ENCODE data around the gene XRCC5. TPM values are rescaled to one million over a fixed set of nuclear protein-coding genes. Genes with fewer than 3 reads are reported as not detected.

XRCC5 gene
- total RNA-seq, 1 experiment from 2014 or later, result 301 TPM

DNA sequence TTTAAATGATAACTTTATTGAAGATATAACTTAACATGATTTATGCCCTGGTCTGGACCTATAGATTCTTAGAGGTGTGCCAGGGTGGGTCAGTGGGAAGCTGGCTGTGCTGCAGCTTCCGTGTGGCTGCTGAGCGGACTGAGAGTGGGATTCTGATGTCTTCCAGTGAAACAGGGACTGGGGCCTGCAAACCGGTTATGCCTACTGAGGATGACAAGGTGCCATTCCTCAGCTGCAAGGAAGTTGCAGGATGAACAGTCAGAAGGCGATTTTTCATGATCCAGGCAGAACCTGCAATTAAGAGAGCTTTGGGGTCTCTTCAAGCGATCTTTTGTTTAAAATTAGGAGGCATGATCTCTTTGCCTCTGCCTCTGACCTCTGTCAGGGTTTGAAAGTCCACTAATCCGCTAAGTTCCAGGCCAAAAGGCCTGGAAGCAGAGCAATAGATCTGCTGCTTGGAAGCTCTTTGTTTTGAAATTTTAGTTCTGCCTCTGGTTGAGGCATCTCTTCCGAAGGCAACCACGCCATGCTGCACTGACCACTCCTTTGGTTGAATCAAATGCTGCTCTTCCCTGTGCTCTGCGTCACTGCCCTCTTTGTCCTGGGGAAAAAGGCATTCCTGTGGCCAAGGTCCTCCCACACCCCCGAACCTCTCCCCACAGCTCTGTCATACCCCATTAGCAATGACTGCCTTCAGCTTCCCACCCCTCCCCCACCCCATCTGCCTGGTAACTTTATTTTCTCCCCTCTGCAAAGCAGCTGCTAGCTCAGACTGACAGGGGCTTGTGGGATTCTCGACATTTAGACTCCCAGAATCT, 25.5 kb upstream of the XRCC5 start:
- no peak for DNase-seq (ENCODE audit: extremely low read depth, low read depth)

DNA sequence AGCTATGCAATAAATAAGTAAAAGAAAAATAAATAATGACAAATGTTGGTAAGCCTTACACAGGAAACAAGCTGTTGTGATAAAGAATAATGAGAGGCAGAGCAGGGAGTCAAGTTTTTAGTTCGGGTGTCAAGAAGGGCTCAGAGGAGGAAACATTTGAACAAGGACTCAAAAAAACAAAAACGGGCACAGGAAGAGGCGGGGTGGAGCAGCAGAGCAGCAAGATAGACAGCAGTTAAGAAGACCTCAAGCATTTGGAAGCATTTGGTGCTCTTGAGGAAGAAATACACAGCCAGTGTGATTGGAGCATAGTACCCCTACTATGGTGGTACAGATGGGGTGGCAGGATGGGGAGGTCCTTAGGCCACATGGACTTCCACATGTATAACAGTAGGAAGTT, 24.6 kb upstream of the XRCC5 start:
- no peak for DNase-seq (ENCODE audit: extremely low read depth, low read depth)

DNA sequence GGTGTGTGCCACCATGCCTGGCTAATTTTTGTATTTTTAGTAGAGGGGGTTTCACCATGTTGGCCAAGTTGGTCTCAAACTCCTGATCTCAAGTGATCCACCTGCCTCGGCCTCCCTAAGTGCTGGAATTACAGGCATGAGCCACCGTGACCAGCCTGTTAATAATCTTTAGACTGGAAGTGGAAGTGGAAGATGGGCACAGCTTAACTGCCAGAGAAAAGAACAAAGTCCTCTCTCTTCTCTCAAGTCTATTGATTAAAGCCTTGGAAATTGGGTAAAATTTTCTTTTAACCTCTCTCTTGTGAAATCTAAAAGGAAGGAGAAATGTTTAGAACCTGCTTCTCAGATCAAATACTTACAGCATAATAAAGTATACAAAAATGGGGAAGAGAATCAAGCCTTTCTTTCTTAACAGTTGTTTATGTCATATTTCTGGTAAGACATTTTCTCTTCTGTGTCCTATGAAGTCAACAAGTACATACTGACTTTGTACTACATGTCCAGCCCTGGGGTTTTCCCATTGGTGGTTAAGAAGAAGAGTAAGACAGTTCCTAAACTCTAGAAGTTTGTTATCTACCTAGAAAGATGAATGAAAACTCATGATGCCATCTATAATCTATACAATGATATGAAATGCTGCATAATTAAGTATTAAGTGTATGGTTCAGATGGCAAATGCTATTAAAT, 22.8 kb upstream of the XRCC5 start:
- DNase-seq (ENCODE audit: extremely low read depth, low read depth), result no peak

DNA sequence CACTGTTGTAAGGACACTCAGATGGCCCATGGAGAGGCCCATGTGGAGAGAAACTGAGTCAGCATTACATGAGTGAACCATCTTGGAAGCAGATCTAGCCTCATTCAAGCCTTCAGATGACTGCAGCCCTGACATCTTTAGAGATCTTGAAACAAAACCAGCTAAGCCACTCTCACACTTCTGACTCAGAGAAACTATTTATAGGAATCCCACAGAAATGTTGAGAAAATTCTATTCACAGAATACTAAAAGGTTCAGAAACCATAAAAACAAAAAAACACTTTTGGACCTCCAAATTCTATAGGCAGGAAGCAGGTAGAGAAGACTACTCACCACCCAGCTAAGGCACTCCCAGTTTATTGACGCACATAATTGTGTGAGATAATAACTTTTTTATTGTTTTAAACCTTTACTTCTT, 18.8 kb upstream of the XRCC5 start:
- no peak for DNase-seq (ENCODE audit: extremely low read depth, low read depth)

DNA sequence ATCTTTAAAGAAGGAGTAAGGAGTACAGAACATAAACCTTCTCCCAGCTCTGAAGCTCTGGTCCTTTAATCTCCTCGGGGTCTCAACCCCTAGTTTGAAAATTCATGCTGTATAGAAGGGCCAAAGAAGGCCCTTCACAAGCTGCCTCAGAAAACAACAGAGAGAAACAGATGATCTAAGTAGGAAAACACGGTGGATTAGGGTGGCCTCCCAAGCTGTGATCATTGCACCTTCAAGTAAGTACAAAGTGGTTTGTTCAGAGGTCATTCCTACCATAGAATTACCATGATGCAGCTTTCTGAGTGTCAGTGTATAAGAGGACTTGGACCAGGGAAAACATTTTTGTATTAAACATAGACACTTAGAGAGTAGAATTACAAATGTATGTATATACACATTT, 16.5 kb upstream of the XRCC5 start:
- DNase-seq (ENCODE audit: extremely low read depth, low read depth), result no peak

DNA sequence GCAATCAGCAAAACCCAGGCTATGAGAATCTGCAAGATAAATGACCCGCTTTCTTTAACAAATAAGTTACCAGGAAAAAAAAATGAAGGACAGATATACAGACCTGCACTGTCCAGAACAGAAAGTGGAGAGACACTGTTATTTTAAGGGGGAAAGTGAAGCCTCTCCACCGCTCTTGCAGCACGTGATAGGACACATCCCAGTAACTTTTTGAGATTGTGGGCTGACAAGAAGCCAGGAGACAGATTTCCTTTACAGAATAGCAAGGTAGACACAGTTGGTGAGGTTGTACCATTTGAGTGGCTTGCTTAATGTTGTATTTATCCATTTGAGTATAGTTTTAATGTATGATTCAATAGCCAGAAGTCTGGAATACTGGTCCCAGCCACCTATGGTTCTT, 14.4 kb upstream of the XRCC5 start:
- DNase-seq (ENCODE audit: extremely low read depth, low read depth), result no peak

DNA sequence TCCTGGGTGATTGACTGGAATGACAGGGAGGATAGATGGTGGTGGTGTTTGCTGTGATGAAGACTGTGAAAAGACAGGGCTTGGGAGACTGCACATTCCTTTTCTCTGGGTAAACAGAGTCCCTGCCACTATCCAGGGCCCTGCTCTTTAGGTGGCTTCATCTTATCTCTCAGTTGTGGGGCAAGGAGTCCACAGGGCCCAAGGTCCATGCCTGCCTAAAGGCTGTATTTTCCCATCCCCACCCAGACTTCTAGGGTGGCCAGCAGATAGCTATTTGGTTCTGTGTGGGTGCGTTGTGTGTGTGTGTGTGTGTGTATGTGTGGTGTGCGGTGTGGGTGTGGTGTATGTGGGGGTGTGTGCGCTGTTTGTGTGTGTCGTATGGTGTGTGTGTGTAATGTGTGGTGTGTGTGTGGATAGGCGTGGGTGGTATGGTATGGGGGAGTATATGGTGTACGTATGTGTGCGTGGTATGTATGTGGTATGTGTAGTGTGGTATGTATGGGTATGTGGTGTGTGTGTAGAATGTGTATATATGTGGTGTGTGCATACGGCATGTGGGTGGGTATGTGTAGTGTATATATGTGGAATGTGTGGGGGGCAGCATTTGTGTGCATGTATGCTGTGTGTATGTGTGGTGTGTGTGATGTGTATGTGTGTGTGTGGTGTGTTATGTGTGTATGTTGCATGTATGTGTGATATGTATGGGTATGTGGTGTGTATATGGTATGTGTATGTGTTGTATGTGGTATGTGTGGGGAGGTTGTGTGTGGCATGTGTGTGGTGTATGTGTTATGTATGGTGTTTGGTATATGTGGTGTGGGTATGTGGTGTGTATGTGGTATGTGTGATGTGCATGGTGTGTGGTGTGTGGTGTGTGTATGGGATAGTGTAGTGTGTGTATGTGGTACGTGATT, 10.5 kb upstream of the XRCC5 start:
- DNase-seq (ENCODE audit: extremely low read depth, low read depth), result no peak

DNA sequence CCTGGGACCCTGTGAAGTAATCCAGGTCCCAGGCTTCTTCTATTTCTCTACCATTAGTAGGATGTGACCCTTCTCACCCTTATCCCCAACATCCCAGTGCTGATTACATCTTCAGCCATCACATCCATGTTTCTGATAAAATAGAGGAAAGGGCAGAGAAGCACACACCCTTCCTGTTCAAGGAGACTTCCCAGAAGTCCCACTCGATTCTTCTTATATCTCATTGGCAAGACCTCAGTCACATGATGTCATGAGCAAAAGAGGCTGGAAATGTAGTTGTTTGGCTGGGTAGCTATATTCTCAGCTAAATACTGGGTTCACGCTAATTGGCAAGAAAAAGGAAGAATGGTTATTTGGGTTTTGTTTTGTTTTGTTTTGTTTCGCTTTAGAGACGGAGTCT, 8.0 kb upstream of the XRCC5 start:
- no peak for DNase-seq (ENCODE audit: extremely low read depth, low read depth)

DNA sequence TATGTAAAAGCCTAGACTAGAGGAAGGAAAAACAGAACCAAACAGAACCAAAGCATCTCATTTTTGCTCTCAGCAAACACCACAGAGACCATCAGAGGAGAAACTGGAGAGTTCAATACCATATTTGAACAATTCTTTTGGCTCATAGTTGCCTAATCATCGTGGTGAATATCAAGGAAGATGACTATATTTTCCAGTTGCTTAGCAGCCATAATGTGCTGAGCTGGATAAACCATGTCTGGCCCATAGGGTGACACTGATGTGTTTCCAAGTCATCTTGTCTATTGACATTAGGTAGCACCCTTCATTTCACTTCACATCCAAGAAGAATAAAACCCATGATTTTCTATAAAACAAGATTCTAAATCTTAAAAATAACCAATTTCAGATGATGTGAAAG, 5.9 kb upstream of the XRCC5 start:
- no peak for DNase-seq (ENCODE audit: extremely low read depth, low read depth)

DNA sequence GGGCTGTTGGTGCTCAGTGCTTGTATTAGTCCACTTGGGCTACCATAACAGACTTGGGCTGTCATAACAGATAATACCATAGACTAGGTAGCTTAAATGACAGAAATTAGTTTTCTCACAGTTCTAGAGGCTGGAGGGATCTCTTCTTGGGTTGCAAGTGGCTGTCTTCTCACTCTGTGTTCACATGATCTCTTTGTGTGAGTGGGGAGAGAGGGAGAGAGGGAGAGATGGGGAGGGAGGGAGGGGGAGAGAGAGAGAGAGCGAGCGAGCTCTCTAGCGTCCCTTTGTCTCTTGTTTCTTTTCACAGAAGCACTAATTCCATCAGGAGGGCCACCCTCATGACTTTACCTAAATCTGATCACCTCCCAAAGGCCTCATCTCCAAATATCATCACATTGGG, 4.5 kb upstream of the XRCC5 start:
- no peak for DNase-seq (ENCODE audit: extremely low read depth, low read depth)

DNA sequence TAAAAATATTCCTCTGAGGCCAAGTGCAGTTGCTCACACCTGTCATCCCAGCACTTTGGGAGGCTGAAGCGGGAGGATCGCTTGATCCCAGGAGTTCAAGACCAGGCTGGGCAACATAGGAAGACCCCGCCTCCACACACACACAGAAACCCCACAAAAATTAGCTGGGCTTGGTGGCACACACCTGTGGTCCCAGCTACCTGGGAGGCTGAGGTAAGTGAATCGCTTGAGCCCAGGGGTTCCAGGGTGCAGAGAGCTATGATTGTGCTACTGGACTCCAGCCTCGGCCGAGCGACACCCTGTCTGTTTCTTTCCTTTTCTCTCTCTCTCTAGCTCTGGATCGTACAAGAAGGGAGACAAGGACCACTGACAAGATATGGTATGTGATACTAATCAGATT, 1.8 kb upstream of the XRCC5 start:
- no peak for DNase-seq (ENCODE audit: extremely low read depth, low read depth)

DNA sequence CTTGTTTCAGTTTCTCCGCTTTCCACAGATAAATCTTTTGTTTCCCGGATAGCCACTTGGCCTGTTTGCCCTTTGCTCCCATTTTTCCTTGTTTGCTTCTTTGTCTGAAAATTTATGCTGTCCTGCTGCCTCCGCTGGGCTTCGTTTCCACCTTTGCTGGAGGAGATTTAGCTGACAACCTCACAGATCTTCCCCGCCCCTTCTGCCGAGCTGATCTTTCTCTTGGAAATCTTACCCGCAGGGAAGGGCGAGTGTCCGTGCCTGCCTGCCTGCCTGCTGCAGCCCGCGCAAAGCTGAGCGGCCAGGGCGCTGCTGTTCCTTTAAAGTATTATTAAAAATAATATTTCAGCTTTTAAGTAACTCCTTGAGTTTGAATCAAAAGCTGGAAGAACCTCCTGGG, 1.4 kb upstream of the XRCC5 start:
- DNase-seq (ENCODE audit: extremely low read depth, low read depth), result no peak

DNA sequence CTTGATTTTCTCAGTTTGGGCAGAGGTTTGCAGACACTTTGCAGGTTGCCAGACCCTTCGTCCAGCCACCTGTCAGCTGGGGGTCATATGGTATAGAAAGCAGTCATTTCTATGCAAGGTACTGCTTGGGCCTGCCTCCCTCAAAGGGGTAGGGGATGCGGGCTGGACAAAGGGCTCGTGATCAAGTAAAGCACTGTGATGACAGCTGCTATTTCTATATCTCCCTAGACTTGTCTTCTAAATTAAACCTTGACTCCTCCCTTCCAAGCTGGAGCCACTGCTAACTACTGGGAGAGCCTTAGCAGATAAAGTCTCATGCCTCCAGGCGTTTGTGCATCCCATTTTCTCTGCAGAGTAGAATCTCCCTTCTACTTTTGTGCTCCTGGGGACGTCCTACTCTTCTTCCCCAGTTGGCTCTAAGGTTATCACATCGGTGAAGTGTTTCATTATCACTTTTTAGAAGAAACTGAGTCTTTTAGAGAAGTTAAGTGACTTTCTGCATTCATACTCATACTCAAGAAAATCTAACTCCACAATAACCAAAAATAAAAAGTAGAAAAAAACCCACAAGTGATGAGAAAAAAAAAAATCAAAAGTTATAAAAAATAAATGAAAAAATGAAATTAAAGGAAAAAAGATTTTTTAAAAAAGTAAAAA, 710 bp upstream of the XRCC5 start:
- DNase-seq (ENCODE audit: extremely low read depth, low read depth), result no peak

DNA sequence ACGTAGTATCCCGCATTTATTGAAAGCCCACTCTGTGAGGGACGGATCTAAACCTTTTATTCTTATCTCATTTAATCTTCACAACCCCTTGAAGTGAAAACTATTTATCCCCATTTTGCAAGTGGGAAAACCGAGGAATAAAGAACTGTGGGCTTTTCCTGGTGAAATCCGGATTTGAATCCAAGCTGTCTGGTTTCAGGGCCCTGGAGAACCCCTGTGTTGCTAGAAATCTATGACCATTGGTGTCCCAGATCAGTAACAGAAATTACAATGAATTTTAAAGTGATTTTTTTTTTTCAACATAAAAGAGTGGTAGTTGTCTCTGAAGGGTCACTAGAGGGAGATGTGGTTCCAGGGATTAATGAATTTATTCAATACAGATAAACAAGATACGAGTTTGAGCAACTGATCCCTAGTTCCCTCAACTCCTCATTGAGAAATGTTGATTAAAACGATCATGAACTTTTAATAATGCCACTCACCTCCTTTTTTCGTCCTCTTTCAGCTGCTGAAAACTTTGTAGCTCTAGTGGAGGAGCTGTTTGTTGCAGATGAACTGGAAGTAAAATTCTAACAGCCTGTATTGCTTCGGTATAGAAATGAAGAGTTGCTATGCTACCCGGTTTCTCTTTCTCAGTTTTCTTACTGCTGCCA, 940 bp downstream of the XRCC5 start:
- DNase-seq (ENCODE audit: extremely low read depth, low read depth), result no peak

DNA sequence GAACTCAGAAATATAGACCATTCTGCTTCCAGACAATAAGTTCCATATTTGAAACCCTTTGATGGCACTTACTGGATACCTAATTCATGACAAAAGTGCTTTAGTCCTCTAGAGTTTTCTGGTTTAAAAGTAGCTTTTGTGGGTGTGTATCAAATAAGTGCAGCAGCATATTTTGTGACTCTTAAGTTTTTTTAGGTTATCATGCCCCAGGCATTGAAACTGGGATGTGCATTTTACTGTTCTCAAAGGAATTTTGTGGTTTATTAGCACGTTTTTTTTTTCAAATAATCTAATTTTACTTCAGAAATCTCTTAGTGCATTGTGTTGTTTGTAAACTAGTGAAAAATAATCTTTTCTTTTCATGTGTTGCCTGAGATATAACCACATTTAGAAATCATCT, 1.5 kb downstream of the XRCC5 start:
- DNase-seq (ENCODE audit: extremely low read depth, low read depth), result no peak

DNA sequence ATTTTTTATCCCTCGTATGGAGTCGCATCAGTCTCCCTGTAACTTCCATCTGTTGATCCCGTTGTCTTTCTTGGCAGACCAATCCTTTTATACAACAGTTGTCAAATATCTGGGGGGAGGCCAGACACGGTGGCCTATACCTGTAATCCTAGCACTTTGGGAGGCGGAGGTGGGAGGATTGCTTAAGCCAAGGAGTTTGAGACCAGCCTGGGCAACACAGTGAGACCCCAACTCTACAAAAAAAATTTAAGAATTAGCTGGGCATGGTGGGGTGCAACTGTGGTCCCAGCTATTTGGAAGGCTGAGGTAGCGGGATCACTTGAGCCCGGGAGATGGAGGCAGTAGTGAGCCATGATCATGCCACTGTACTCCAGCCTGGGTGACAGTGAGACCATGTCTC, 2.0 kb downstream of the XRCC5 start:
- no peak for DNase-seq (ENCODE audit: extremely low read depth, low read depth)

DNA sequence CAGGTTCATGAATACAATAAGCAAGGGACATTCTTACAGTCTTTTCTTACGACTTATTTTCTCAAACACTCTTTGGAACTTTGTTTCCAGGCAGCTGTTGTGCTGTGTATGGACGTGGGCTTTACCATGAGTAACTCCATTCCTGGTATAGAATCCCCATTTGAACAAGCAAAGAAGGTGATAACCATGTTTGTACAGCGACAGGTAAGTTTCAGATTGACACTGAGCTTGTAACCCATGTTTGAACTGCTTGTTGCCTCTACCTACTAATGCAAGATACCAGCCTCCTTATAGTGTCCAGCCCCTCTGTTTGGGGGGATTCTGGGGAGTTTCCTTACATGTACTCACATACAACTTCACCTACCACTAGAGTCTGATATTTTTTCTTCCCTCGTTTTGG, 3.8 kb downstream of the XRCC5 start:
- no peak for DNase-seq (ENCODE audit: extremely low read depth, low read depth)

DNA sequence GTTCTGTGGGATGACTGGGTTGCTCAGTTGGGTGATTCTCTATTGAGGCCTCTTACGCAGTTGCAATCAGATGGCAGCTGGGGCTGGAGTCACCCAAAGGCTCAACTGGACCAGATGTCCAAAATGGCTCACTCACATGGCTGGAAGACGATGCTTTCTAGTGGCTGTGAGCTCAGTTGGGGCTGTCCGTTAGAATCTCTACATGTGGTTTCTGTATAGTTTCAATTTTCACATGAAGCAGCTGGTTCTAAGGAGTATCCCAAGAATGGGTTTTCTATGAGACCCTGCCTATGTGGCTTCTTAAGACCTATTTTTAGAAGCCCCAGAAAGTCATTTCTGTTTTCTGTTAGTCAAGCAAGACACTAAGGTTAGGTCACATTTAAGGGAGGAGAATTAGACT, 4.4 kb downstream of the XRCC5 start:
- no peak for DNase-seq (ENCODE audit: extremely low read depth, low read depth)

DNA sequence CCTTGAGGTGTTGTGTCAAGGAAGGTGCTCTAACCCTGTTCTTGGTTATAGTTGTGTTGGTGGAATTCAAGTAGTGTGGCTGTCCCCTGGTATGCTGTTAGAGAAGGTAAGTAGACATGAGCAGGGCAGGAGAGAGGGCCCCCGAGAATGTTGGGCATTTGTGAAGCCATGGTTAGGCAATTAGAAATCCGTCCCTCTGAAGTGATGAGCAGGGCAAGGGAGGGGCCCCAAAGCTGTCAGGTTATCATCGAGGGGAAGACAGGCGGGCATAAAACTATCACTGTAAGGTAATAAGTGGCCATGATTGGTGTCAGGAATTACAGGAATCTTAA, 5.2 kb downstream of the XRCC5 start:
- no peak for DNase-seq (ENCODE audit: extremely low read depth, low read depth)

DNA sequence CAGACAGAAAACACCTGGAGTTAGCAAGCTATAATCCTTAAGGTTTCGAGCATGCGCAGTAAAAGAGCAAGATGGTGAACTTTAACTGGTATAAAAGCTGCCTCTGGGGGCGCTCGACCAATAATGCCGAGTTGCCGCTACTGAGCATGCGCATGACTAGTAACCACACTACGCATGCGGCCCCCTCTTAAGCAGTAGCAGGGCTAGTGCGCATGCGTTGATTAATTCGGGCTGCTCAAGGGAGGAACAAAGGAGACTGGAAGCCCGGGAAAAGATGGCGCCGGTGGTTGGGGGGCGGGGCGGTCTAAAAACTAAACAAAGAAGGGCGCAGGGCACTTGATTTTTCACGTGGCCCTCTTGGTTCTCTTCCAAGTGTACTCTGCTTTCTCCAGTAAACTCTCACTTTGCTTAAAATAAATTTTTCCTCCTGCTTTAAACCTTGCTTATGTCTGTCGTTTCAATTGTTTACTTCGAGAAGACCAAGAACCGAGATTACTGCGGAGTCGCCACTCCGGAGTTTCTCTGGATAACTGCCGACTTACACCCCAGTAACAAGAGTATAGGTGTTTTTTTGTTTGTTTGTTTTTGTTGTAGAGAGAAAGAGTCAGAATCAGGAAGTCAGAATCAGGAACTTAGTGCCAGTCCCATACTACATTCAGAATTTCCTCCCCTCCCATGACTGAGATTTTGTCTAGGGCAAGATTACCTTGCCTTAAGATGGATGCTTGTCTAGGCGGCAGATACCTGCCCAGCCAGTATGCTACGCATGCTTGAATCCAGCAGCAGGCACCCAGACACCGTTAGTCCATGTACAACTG, 5.8 kb downstream of the XRCC5 start:
- DNase-seq (ENCODE audit: extremely low read depth, low read depth), result peak; percentile 100

Data from NCI-H460 (cell line).